SK-N-SH treated with all-trans-retinoic acid at 6 μM for 48 hours (cell line): ENCODE results near the gene XRCC1.

Experiments
- ESRRG ChIP-seq: fragments of 250-450 bp; sonication (Bioruptor Pico); IDR thresholded peaks from 2 replicates; pipeline ENCODE4 v1.6.1; 2021; ENCODE audit warnings: mild to moderate bottlenecking
- OSR1 ChIP-seq: fragments of 250-450 bp; sonication (Bioruptor Pico); IDR thresholded peaks from 2 replicates; pipeline ENCODE4 v1.8.0; 2022; ENCODE audit warnings: moderate library complexity, mild to moderate bottlenecking, inconsistent platforms
- PPARA ChIP-seq: fragments of 250-450 bp; sonication (Bioruptor Pico); IDR thresholded peaks from 2 replicates; pipeline ENCODE4 v1.5.0; 2020; ENCODE audit warnings: mild to moderate bottlenecking, borderline replicate concordance
- TOX ChIP-seq: fragments of 250-450 bp; sonication (Bioruptor Pico); IDR thresholded peaks from 2 replicates; pipeline ENCODE4 v1.8.0; 2021; ENCODE audit warnings: mild to moderate bottlenecking, moderate library complexity, borderline replicate concordance
- ZFP3 ChIP-seq: fragments of 250-450 bp; sonication (Bioruptor Pico); IDR thresholded peaks from 2 replicates; pipeline ENCODE4 v1.5.0; 2020; ENCODE audit warnings: mild to moderate bottlenecking, moderate library complexity
- ZFP30 ChIP-seq: fragments of 450-650 bp; formaldehyde crosslinking; IDR thresholded peaks from 2 replicates; pipeline ENCODE4 v1.5.0; 2022; ENCODE audit warnings: mild to moderate bottlenecking, moderate library complexity
- ZNF565 ChIP-seq: fragments of 450-650 bp; formaldehyde crosslinking; conservative IDR thresholded peaks from 2 replicates; pipeline ENCODE4 v1.5.0; 2020; ENCODE audit warnings: low read depth, mild to moderate bottlenecking, moderate library complexity
- ZNF8 ChIP-seq: fragments of 450-650 bp; formaldehyde crosslinking; IDR thresholded peaks from 2 replicates; pipeline ENCODE4 v1.5.0; 2020; ENCODE audit warnings: mild to moderate bottlenecking, moderate library complexity
- TF ChIP-seq, protein P1 (sequence below): fragments of 250-450 bp; sonication (Bioruptor Pico); IDR thresholded peaks from 2 replicates; pipeline ENCODE4 v1.5.1; 2020; ENCODE audit warnings: low read depth, mild to moderate bottlenecking, moderate library complexity
- TF ChIP-seq, protein P2 (sequence below): fragments of 250-450 bp; sonication (Bioruptor Pico); IDR thresholded peaks from 2 replicates; pipeline ENCODE4 v1.5.0; 2020; ENCODE audit warnings: mild to moderate bottlenecking, moderate library complexity

DNA sequence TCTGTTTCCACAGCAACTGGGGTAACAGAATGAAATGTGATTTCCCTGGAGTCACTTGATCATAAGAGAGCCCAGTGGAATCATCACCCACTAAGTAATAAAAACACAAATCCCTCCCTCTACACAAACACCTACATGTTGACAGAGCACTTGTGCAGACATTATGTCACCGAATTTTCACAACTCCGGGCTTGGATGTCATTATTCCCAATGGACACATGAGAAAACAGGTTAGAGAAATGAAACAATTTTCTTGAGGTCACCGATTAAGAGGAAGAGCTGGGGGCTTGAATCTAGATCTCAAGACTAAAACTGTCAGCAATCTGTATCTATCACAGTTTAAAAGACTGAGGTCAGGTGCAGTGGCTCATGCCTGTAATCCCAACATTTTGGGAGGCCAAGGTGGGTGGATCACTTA lies 3.1 kb downstream of the XRCC1 start:
- TF ChIP-seq, protein P1, sequence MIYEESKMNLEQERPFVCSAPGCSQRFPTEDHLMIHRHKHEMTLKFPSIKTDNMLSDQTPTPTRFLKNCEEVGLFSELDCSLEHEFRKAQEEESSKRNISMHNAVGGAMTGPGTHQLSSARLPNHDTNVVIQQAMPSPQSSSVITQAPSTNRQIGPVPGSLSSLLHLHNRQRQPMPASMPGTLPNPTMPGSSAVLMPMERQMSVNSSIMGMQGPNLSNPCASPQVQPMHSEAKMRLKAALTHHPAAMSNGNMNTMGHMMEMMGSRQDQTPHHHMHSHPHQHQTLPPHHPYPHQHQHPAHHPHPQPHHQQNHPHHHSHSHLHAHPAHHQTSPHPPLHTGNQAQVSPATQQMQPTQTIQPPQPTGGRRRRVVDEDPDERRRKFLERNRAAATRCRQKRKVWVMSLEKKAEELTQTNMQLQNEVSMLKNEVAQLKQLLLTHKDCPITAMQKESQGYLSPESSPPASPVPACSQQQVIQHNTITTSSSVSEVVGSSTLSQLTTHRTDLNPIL (CRISPR knock-in tag): no peak
- TF ChIP-seq, protein P2, sequence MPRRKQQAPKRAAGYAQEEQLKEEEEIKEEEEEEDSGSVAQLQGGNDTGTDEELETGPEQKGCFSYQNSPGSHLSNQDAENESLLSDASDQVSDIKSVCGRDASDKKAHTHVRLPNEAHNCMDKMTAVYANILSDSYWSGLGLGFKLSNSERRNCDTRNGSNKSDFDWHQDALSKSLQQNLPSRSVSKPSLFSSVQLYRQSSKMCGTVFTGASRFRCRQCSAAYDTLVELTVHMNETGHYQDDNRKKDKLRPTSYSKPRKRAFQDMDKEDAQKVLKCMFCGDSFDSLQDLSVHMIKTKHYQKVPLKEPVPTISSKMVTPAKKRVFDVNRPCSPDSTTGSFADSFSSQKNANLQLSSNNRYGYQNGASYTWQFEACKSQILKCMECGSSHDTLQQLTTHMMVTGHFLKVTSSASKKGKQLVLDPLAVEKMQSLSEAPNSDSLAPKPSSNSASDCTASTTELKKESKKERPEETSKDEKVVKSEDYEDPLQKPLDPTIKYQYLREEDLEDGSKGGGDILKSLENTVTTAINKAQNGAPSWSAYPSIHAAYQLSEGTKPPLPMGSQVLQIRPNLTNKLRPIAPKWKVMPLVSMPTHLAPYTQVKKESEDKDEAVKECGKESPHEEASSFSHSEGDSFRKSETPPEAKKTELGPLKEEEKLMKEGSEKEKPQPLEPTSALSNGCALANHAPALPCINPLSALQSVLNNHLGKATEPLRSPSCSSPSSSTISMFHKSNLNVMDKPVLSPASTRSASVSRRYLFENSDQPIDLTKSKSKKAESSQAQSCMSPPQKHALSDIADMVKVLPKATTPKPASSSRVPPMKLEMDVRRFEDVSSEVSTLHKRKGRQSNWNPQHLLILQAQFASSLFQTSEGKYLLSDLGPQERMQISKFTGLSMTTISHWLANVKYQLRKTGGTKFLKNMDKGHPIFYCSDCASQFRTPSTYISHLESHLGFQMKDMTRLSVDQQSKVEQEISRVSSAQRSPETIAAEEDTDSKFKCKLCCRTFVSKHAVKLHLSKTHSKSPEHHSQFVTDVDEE (CRISPR knock-in tag): no peak
- TF ChIP-seq ZFP3 (CRISPR knock-in tag) (no peak), ESRRG (CRISPR knock-in tag) (no peak), ZNF8 (CRISPR knock-in tag) (no peak), ZFP30 (no peak), TOX (CRISPR knock-in tag) (no peak), OSR1 (CRISPR knock-in tag) (no peak), ZNF565 (CRISPR knock-in tag) (no peak), PPARA (CRISPR knock-in tag) (no peak)
